K562 (cell line): ENCODE data around the gene FAM117A. TPM values are rescaled to one million over a fixed set of nuclear protein-coding genes. Genes with fewer than 3 reads are reported as not detected.

Experiments
- ATAC-seq: fragments of 200-7000 bp; cut with Tn5 transposase; 3 replicates; pipeline ENCODE4 v1.9.1; 2020; ENCODE audit warnings: moderate library complexity
- BruUV-seq: library from RNA; stranded (reverse); fragments of 400-500 nt; replicated peaks from 2 replicates; lab custom pipeline; 2021; lab: Mats Ljungman, UMichigan
- CTCF ChIA-PET: fragments of 300-600 bp; formaldehyde crosslinking; extraction: SDS; loops from one replicate; lab custom pipeline; 2021; ENCODE audit warnings: low intra/inter-chr PET ratio; lab: Yijun Ruan, JAX
- POLR2A ChIA-PET: fragments of 300-600, 350-650 bp; sonication (Branson Sonifier 250); formaldehyde crosslinking; extraction: SDS; loops from one replicate; lab custom pipeline; 2021; ENCODE audit warnings: antibody characterized with exemption, inconsistent platforms; lab: Yijun Ruan, JAX
- DNase-seq, 4 experiments: peaks; one replicate each; pipeline versions ENCODE4 v3.0.0 to v3.0.0-alpha.2; 2011 to 2018; ENCODE audit warnings: low spot score in 3 of 4, mixed read lengths in 3 of 4; ENCODE audit errors: extremely low read depth in 1 of 4
- FAIRE-seq: peaks from 2 replicates; lab custom pipeline; 2011; peaks lifted over from hg19 to GRCh38; lab: Jason Lieb, UNC
- H2AFZ ChIP-seq: 2 replicates; pipeline ENCODE4 v1.6.0; 2011; ENCODE audit warnings: low read depth, low read length, control low read depth, inconsistent platforms
- H3K27ac ChIP-seq: fragments of 200-600 bp; 3 replicates; pipeline ENCODE4 v1.8.0; 2011; ENCODE audit warnings: low read depth, mild to moderate bottlenecking, control low read depth, inconsistent platforms, low read length, moderate library complexity, mixed read lengths; ENCODE audit errors: extremely low read depth
- H3K27me3 ChIP-seq, 2 experiments: fragments of 300-600 bp in 1 of 2; 2 replicates in 1 of 2; 3 replicates in 1 of 2; pipeline versions ENCODE4 v1.6.0 to v1.8.0; 2011; ENCODE audit warnings: inconsistent platforms in 2 of 2, low read length in 2 of 2, mild to moderate bottlenecking in 1 of 2, mixed read lengths in 1 of 2, moderate library complexity in 1 of 2; ENCODE audit not compliant: control insufficient read depth in 2 of 2, insufficient read depth in 2 of 2
- H3K36me3 ChIP-seq: fragments of 300-600 bp; 3 replicates; pipeline ENCODE4 v1.8.0; 2011; ENCODE audit warnings: mild to moderate bottlenecking, low read length, inconsistent platforms; ENCODE audit not compliant: control insufficient read depth, insufficient read depth
- H3K4me1 ChIP-seq, 2 experiments: fragments of 200-600 bp in 1 of 2; replicated peaks in 1 of 2; 2 replicates in 1 of 2; 3 replicates in 1 of 2; pipeline versions ENCODE4 v1.5.1 to v1.8.0; 2011; ENCODE audit warnings: inconsistent platforms in 2 of 2, low read length in 2 of 2, mild to moderate bottlenecking in 1 of 2, mixed read lengths in 1 of 2, moderate library complexity in 1 of 2; ENCODE audit not compliant: control insufficient read depth in 2 of 2, insufficient read depth in 2 of 2
- H3K4me2 ChIP-seq: 2 replicates; pipeline ENCODE4 v1.6.1; 2011; ENCODE audit warnings: low read length, control low read depth, inconsistent platforms, mixed read lengths; ENCODE audit not compliant: insufficient read depth
- H3K4me3 ChIP-seq: fragments of 200-600 bp; sonication (generic), shearing (Covaris generic); 2 replicates; pipeline ENCODE4 v1.5.1; 2016; ENCODE audit warnings: control low read depth, inconsistent platforms
- H3K79me2 ChIP-seq: fragments of 200-600 bp; 3 replicates; pipeline ENCODE4 v1.8.0; 2011; ENCODE audit warnings: low read length, inconsistent platforms; ENCODE audit not compliant: control insufficient read depth, insufficient read depth
- H3K9ac ChIP-seq, 2 experiments: 2 replicates each; pipeline versions ENCODE4 v1.6.0 to v1.6.1; 2011; ENCODE audit warnings: low read depth in 2 of 2, low read length in 2 of 2, control low read depth in 1 of 2, inconsistent platforms in 1 of 2, mild to moderate bottlenecking in 1 of 2, mixed read lengths in 1 of 2; ENCODE audit not compliant: insufficient read depth in 1 of 2
- H3K9me1 ChIP-seq: one replicate; pipeline ENCODE4 v1.6.0; 2011; ENCODE audit warnings: inconsistent platforms, mild to moderate bottlenecking, low read length, moderate library complexity; ENCODE audit not compliant: control insufficient read depth, insufficient read depth
- H3K9me3 ChIP-seq: replicated peaks from 2 replicates; pipeline ENCODE4 v1.5.1; 2011; ENCODE audit warnings: low read depth, low read length, inconsistent platforms; ENCODE audit not compliant: control insufficient read depth, insufficient read depth
- H4K20me1 ChIP-seq: replicated peaks from 2 replicates; pipeline ENCODE4 v1.6.1; 2011; ENCODE audit warnings: low read length, inconsistent platforms, mixed read lengths; ENCODE audit not compliant: control insufficient read depth, insufficient read depth
- HCFC1 ChIP-seq: IDR thresholded peaks from 2 replicates; pipeline ENCODE4 v1.6.1; 2012; ENCODE audit warnings: low read depth, low read length, improper control_type of control experiment
- HEY1 ChIP-seq: fragments of 250-450 bp; sonication (Bioruptor Pico); IDR thresholded peaks from 2 replicates; pipeline ENCODE4 v1.5.0; 2020; ENCODE audit warnings: mild to moderate bottlenecking, moderate library complexity, borderline replicate concordance
- NR1H2 ChIP-seq: sonication (generic); formaldehyde crosslinking; IDR thresholded peaks from 2 replicates; pipeline ENCODE4 v1.4.0; 2020; ENCODE audit warnings: mild to moderate bottlenecking, missing genetic modification reagents
- RBFOX2 ChIP-seq: fragments of 200-400 bp; formaldehyde crosslinking; IDR thresholded peaks from 2 replicates; pipeline ENCODE4 v1.6.1; 2017; ENCODE audit warnings: low read depth, mild to moderate bottlenecking, low read length, moderate library complexity
- SMARCE1 ChIP-seq: fragments of 450-650 bp; IDR thresholded peaks from 2 replicates; pipeline ENCODE4 v1.7.1; 2016; ENCODE audit warnings: mild to moderate bottlenecking
- SNIP1 ChIP-seq: fragments of 450-650 bp; IDR thresholded peaks from 2 replicates; pipeline ENCODE4 v1.7.1; 2017; ENCODE audit warnings: low read depth, mild to moderate bottlenecking
- ZNF395 ChIP-seq: fragments of 200-800 bp; sonication (Bioruptor generic); IDR thresholded peaks from 2 replicates; pipeline ENCODE4 v1.6.1; 2017; ENCODE audit warnings: missing genetic modification characterization, missing compliant biosample characterization
- ZNF408 ChIP-seq: fragments of 250-450 bp; sonication (Bioruptor Pico); IDR thresholded peaks from 2 replicates; pipeline ENCODE4 v1.4.0; 2020; ENCODE audit warnings: low read depth, mild to moderate bottlenecking, moderate library complexity
- ZNF511 ChIP-seq: sonication (generic); formaldehyde crosslinking; IDR thresholded peaks from 2 replicates; pipeline ENCODE4 v1.8.0; 2022; ENCODE audit warnings: mild to moderate bottlenecking, missing genetic modification reagents
- ZNF75A ChIP-seq: fragments of 450-650 bp; formaldehyde crosslinking; IDR thresholded peaks from 2 replicates; pipeline ENCODE4 v1.4.0; 2020; ENCODE audit warnings: mild to moderate bottlenecking
- WGBS: fragments of 100-300 bp; shearing (Covaris generic); methylation state at CpG from one replicate; pipeline ENCODE4 v1.1.6; 2016; ENCODE audit warnings: low coverage, mixed read lengths; ENCODE audit not compliant: insufficient coverage; ENCODE audit errors: missing lambda C conversion rate; 5-methylcytosine and 5-hydroxymethylcytosine counted together
- in situ Hi-C: fragments of 300-500 bp; cut with MboI; formaldehyde crosslinking; loops from 4 replicates; pipeline ENCODE4 v1.15.0; 2018; ENCODE audit warnings: inconsistent platforms, mixed read lengths
- intact Hi-C: fragments of 100-400 bp; cut with micrococcal nuclease; formaldehyde crosslinking; loops from 2 replicates; pipeline ENCODE4 v1.14.2; 2022
- polyA plus RNA-seq, 8 experiments: library from polyadenylated mRNA; depleted of rRNA in 4 of 8; stranded (reverse) in 5 of 8; unstranded in 3 of 8; fragments of >200 nt; fragmentation: Nextera tagmentation in 2 of 8; fragmentation: Illumina TruSeq in 1 of 8; extraction: Ambion mirVana in 2 of 8; extraction: Trizol in 1 of 8; gene quantifications; 2 replicates each; pipeline versions ENCODE4 v1.2.1 to v1.2.3, GENCODE V29; 2011 to 2014; ENCODE audit warnings: inconsistent platforms in 1 of 8, missing spikeins in 1 of 8
- total RNA-seq, 7 experiments: library from RNA; depleted of rRNA in 6 of 7; stranded (reverse); fragments of >200 nt in 6 of 7; fragmentation: Illumina TruSeq in 2 of 7; extraction: Trizol in 2 of 7; gene quantifications; 2 replicates each; pipeline versions ENCODE4 v1.2.1 to v1.2.3, GENCODE V29; 2011 to 2021; ENCODE audit warnings: low replicate concordance in 1 of 7

Gene FAM117A
- total and polyA plus RNA-seq, 9 of the 15 experiments (the other 6 are each of a cell fraction or from before 2014, with no cell fraction given) = 3.1 to 79.7 (median 36.6) TPM

GRCh38 chr17:49730785-49731434 lies 33.0 kb downstream of the FAM117A start:
- Histone ChIP-seq H3K27ac (no peak overlapping the region), H3K9me1 (no peaks in the 10 kb centered on the region), H3K4me2 (no peak overlapping the region), H3K4me3 (no peak overlapping the region), H3K27me3 (no peaks in the 10 kb centered on the region), H3K79me2 (peaks cover 84% of the 10 kb centered on the region), H3K4me1 (peaks cover 0 to 8% of the 10 kb centered on the region in 2 experiments; a peak in 4 of 5 replicates), H4K20me1 (peaks cover 29% of the 10 kb centered on the region; the same call in 1 of the 2 replicates), H3K9me3 (no peaks in the 10 kb centered on the region), H2AFZ (no peak overlapping the region), H3K36me3 (peaks cover 85% of the 10 kb centered on the region), H3K9ac (no peak overlapping the region)
- no TSS peak for BruUV-seq
- intact Hi-C loops (no loop called here), in situ Hi-C loops (no loop called here)
- no peak for TF ChIP-seq HCFC1
- TF ChIP-seq ZNF395 (CRISPR knock-in tag) = no peak
- no peak for TF ChIP-seq ZNF408 (CRISPR knock-in tag)
- no peak for TF ChIP-seq ZNF75A (CRISPR knock-in tag)
- no peak for TF ChIP-seq NR1H2
- TF ChIP-seq ZNF511 (CRISPR knock-in tag) = no peak
- TF ChIP-seq SNIP1 = no peak
- no peak for TF ChIP-seq RBFOX2
- no peak for TF ChIP-seq SMARCE1
- TF ChIP-seq HEY1 = no peak
- ATAC-seq (no peak), FAIRE-seq (peak; percentile 61), DNase-seq (no peak)
- ChIA-PET POLR2A (interaction anchor here (0.8 to 2.0 kb wide), 5 partner anchors 8 to 23 kb away, joined by 3 to 7 read pairs (median 7); no protein-coding TSS in a partner anchor), CTCF (no interaction called here)
- 88% methylated on average over 5 of the region's 5 CpGs for WGBS
